Mammary epithelial cell (primary cell): Measurements from ENCODE around the gene DCC.

ENCODE experiments used
- CTCF ChIP-seq, 2 donors: IDR thresholded peaks in 1 of 2; conservative IDR thresholded peaks in 1 of 2; 2 replicates each; pipeline ENCODE4 v1.5.1; 2011 to 2012; ENCODE audit warnings: inconsistent platforms in 2 of 2, low read length in 2 of 2, mild to moderate bottlenecking in 2 of 2, control low read depth in 1 of 2, low read depth in 1 of 2; ENCODE audit not compliant: insufficient read depth in 1 of 2; ENCODE audit errors: extremely low read depth in 1 of 2
- EZH2 ChIP-seq: IDR thresholded peaks from 2 replicates; pipeline ENCODE4 v1.6.1; 2012; ENCODE audit warnings: low read length, inconsistent platforms, borderline replicate concordance

- TF ChIP-seq CTCF (conservative IDR thresholded peaks at IDR 0.05 in 1 of 2, IDR thresholded peaks at IDR 0.05 in 1 of 2; ENCODE audit: extremely low read depth in 1 of 2, insufficient read depth in 1 of 2, low read depth in 1 of 2, low read length in 2 of 2) (no peak), EZH2 (no peak)
Observed at GRCh38 chr18:52738946-52739345, 398.9 kb downstream of the DCC start.
